MM.1S (cell line): ENCODE measurements around the gene CISH.

ENCODE experiments used
- CTCF ChIP-seq: fragments of 300-600 bp; sonication (generic); IDR thresholded peaks from 2 replicates; pipeline ENCODE4 v1.5.1; 2016; ENCODE audit warnings: antibody characterized with exemption, low read length, mixed read lengths
- EZH2 ChIP-seq: fragments of 300-600 bp; sonication (generic); optimal IDR thresholded peaks from 2 replicates; pipeline ENCODE3; 2017; ENCODE audit warnings: low read depth, mild to moderate bottlenecking, antibody characterized with exemption, low read length, mixed read lengths

- no peak for TF ChIP-seq CTCF
- TF ChIP-seq EZH2 = no peak
Observed at GRCh38 chr3:50599716-50600118, 11.9 kb downstream of the CISH start.
